WTC11 (cell line): ENCODE data around the gene MYL12B.

Experiments used
- CBFB ChIP-seq: sonication (generic); formaldehyde crosslinking; IDR thresholded peaks from 2 replicates; pipeline ENCODE4 v1.8.1; 2022; ENCODE audit warnings: mild to moderate bottlenecking, low read depth, missing genetic modification reagents
- ETV6 ChIP-seq: sonication (generic); formaldehyde crosslinking; IDR thresholded peaks from 2 replicates; pipeline ENCODE4 v1.8.1; 2022; ENCODE audit warnings: mild to moderate bottlenecking, missing genetic modification reagents
- JUN ChIP-seq: sonication (generic); formaldehyde crosslinking; IDR thresholded peaks from 2 replicates; pipeline ENCODE4 v1.8.0; 2023; ENCODE audit warnings: mild to moderate bottlenecking, missing genetic modification reagents
- ZBTB21 ChIP-seq: sonication (generic); formaldehyde crosslinking; IDR thresholded peaks from 2 replicates; pipeline ENCODE4 v1.8.1; 2023; ENCODE audit warnings: mild to moderate bottlenecking, missing genetic modification reagents, borderline replicate concordance
- ZNF263 ChIP-seq: sonication (generic); formaldehyde crosslinking; IDR thresholded peaks from 2 replicates; pipeline ENCODE4 v1.8.1; 2022; ENCODE audit warnings: low read depth, mild to moderate bottlenecking, moderate library complexity, missing genetic modification reagents
- TF ChIP-seq, protein P1 (sequence below): sonication (generic); formaldehyde crosslinking; IDR thresholded peaks from 2 replicates; pipeline ENCODE4 v1.8.1; 2023; ENCODE audit warnings: mild to moderate bottlenecking, missing genetic modification reagents, moderate library complexity
- TF ChIP-seq, protein P2 (sequence below): fragments of 200-600 bp; IDR thresholded peaks from 2 replicates; pipeline ENCODE4 v1.8.0; 2022; ENCODE audit warnings: antibody characterized with exemption
- TF ChIP-seq, protein P3 (sequence below): sonication (generic); formaldehyde crosslinking; IDR thresholded peaks from 2 replicates; pipeline ENCODE4 v1.8.0; 2023; ENCODE audit warnings: missing genetic modification reagents, mild to moderate bottlenecking, borderline replicate concordance
- TF ChIP-seq, protein P4 (sequence below): sonication (generic); formaldehyde crosslinking; IDR thresholded peaks from 2 replicates; pipeline ENCODE4 v1.8.1; 2022; ENCODE audit warnings: missing genetic modification reagents, borderline replicate concordance

DNA sequence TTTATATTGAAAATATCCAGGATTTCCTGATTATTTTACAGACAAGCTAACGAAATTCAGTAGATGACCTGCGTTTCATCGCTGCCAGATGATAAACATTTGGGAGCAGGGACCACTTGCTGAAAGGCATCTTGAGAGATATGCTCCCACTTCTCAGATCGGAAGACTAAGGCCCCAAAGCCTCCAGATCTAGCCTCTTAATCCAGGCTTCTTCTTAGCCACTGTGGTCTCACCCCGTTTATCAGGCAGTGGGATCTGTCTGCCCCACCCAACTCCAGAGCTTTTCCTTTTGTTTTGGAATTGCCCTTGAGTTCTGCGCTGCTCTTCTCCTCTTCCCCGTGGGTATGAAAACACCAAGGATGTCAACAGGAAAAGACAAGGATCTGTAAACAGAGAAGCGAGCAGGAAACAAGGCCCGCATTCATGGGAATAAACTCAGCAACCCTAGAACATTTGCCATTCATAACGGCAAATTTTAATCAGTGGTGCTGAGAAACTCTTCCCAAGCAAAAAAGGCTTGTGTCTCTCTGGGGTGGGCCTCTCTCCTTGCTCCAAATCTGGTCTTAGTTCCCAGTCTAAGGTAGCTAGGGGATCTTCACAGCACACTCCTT lies 21.4 kb downstream of the MYL12B start:
- TF ChIP-seq ZNF263 (CRISPR knock-in tag) (no peak), JUN (CRISPR knock-in tag) (no peak), ZBTB21 (no peak), CBFB (no peak), ETV6 (CRISPR knock-in tag) (no peak)
- TF ChIP-seq, protein P1, sequence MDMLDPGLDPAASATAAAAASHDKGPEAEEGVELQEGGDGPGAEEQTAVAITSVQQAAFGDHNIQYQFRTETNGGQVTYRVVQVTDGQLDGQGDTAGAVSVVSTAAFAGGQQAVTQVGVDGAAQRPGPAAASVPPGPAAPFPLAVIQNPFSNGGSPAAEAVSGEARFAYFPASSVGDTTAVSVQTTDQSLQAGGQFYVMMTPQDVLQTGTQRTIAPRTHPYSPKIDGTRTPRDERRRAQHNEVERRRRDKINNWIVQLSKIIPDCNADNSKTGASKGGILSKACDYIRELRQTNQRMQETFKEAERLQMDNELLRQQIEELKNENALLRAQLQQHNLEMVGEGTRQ: no peak
- TF ChIP-seq, protein P2, sequence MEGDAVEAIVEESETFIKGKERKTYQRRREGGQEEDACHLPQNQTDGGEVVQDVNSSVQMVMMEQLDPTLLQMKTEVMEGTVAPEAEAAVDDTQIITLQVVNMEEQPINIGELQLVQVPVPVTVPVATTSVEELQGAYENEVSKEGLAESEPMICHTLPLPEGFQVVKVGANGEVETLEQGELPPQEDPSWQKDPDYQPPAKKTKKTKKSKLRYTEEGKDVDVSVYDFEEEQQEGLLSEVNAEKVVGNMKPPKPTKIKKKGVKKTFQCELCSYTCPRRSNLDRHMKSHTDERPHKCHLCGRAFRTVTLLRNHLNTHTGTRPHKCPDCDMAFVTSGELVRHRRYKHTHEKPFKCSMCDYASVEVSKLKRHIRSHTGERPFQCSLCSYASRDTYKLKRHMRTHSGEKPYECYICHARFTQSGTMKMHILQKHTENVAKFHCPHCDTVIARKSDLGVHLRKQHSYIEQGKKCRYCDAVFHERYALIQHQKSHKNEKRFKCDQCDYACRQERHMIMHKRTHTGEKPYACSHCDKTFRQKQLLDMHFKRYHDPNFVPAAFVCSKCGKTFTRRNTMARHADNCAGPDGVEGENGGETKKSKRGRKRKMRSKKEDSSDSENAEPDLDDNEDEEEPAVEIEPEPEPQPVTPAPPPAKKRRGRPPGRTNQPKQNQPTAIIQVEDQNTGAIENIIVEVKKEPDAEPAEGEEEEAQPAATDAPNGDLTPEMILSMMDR: no peak
- TF ChIP-seq, protein P3, sequence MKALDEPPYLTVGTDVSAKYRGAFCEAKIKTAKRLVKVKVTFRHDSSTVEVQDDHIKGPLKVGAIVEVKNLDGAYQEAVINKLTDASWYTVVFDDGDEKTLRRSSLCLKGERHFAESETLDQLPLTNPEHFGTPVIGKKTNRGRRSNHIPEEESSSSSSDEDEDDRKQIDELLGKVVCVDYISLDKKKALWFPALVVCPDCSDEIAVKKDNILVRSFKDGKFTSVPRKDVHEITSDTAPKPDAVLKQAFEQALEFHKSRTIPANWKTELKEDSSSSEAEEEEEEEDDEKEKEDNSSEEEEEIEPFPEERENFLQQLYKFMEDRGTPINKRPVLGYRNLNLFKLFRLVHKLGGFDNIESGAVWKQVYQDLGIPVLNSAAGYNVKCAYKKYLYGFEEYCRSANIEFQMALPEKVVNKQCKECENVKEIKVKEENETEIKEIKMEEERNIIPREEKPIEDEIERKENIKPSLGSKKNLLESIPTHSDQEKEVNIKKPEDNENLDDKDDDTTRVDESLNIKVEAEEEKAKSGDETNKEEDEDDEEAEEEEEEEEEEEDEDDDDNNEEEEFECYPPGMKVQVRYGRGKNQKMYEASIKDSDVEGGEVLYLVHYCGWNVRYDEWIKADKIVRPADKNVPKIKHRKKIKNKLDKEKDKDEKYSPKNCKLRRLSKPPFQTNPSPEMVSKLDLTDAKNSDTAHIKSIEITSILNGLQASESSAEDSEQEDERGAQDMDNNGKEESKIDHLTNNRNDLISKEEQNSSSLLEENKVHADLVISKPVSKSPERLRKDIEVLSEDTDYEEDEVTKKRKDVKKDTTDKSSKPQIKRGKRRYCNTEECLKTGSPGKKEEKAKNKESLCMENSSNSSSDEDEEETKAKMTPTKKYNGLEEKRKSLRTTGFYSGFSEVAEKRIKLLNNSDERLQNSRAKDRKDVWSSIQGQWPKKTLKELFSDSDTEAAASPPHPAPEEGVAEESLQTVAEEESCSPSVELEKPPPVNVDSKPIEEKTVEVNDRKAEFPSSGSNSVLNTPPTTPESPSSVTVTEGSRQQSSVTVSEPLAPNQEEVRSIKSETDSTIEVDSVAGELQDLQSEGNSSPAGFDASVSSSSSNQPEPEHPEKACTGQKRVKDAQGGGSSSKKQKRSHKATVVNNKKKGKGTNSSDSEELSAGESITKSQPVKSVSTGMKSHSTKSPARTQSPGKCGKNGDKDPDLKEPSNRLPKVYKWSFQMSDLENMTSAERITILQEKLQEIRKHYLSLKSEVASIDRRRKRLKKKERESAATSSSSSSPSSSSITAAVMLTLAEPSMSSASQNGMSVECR: no peak
- TF ChIP-seq, protein P4, sequence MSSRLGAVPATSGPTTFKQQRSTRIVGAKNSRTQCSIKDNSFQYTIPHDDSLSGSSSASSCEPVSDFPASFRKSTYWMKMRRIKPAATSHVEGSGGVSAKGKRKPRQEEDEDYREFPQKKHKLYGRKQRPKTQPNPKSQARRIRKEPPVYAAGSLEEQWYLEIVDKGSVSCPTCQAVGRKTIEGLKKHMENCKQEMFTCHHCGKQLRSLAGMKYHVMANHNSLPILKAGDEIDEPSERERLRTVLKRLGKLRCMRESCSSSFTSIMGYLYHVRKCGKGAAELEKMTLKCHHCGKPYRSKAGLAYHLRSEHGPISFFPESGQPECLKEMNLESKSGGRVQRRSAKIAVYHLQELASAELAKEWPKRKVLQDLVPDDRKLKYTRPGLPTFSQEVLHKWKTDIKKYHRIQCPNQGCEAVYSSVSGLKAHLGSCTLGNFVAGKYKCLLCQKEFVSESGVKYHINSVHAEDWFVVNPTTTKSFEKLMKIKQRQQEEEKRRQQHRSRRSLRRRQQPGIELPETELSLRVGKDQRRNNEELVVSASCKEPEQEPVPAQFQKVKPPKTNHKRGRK: no peak
